Right ventricle myocardium superior (tissue), 1 donor: ENCODE measurements around the gene EXD2. TPM values are rescaled to one million over a fixed set of nuclear protein-coding genes. Genes with fewer than 3 reads are reported as not detected.
"Not testable (repeated sequence)": the region's sequence is repeated elsewhere in the genome, so short reads cannot be mapped to it uniquely, and the experiment has no call there.

Experiments
- ATAC-seq: fragments of 200-7000 bp; cut with Tn5 transposase; one replicate; pipeline ENCODE4 v1.9.1; 2020; ENCODE audit warnings: mild to moderate bottlenecking; ENCODE audit not compliant: poor library complexity
- DNase-seq: peaks from one replicate; pipeline ENCODE4 v3.0.0-alpha.2; 2020
- intact Hi-C: fragments of 100-400 bp; cut with DNase I; formaldehyde crosslinking; loops from one replicate; pipeline ENCODE4 v1.11.2; 2022
- total RNA-seq: library from RNA; stranded (reverse); fragmentation: NEBNext Ultra II Directional; extraction: Animal tissue kit (Norgen Biotek cat#: 25700); gene quantifications from one replicate; pipeline ENCODE4 v1.2.1, GENCODE V29; 2021
- donor health status: DM: no; HTN: yes; CAD: no; lungs with severe emphysema.

Gene EXD2
- total RNA-seq, 1 donor from 2014 or later, result 16.7 TPM

DNA sequence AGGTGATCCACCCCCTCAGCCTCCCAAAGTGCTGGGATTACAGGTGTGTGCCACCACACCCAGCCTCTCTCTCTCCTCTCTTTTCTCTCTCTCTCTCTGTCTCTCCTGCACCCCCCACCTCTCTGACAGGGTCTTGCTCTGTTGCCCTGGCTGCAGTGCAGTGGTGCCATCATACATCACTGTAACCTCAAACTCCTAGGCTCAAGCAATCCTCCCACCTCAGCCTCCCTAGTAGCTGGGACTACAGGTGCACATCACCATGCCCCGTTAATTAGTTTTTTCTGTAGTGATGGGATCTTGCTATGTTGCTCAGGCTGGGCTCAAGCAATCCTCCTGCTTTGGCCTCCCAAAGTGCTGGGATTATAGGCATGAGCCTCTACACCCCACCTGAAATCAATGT is 8.7 kb upstream of the EXD2 start:
- DNase-seq, ATAC-seq, intact Hi-C loops: not testable (repeated sequence)

DNA sequence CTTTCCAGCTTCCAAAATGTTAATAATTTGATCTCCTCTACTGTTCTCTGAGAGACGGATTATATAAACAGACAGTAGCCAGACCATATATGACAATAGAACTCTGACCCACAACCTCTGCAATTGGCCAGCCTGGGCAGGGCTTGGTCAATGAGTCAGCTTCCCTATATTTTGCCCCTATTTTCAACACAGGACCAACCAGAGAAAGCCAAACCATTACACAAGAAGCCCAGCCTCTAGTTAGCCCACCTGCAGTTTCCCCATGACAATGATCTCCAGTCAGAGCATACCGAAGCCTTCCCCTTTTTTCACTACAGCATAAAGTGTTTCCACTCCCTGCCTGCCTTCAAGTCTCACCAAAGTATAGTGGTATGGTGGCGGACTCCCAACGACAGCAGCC is 7.6 kb upstream of the EXD2 start:
- intact Hi-C loops, result no loop called here
- ATAC-seq, result no peak

DNA sequence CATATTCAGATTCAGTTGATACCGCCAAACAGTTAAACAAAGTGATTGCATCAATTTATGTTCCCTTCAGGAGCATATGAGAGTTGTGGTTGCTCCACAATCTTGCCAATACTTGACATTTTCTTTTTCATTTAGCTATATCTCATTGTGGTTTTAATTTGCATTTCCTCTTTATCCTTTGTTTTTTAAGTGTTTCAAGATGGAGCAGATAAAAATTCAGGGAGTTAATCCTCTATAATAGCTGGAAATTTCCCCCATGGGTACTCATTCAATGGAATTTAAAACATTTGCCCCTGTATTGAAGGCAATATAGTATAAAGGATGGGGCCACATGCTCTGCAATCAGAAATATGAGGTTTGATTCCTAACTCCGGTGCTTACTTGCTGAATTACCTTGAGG is 1.1 kb upstream of the EXD2 start:
- intact Hi-C loops, result no loop called here
- no peak for ATAC-seq

More for the DNA sequence above, 7.6 kb upstream of the EXD2 start:
- no peak for DNase-seq

DNA sequence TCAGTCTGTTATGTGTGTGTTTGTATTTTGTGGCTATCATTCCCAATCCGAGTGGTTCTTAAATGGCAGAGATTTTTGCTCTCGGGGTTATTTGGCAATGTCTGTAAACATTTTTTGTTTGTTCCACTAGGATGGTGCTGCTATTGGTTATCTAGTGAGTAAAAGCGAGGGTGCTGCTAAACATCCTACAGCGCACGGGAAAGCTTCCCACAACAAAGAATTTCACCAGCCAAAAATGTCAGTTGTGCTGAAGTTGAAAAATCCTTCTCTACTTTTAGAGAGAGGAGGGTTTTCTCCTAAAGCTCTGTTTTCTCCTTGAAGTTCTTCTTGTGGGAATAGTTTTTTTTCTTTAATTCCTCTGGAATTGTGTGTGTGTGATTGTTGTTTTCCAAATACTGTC is 2.4 kb downstream of the EXD2 start:
- intact Hi-C loops, result no loop called here

More for the DNA sequence above, 1.1 kb upstream of the EXD2 start:
- DNase-seq, result no peak

DNA sequence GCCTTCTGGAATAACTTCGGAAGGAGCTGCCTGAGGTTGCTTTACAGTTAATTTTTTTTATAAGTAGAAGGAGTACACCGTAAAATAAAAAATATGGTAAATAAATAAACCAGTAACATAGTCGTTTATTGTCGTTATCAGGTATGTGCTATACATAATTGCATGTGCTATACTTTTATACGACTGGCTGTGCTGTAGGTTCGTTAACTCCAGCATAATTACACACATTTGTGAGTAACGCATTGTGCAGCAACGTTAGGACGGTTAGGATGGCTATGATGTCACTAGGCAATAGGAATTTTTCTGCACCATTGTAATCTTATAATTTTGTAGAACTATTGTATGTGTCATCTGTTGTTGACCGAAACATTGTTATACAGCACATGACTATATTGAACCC is 8.5 kb downstream of the EXD2 start:
- intact Hi-C loops, result no loop called here
- ATAC-seq (no peak), DNase-seq (no peak)

More for the DNA sequence above, 2.4 kb downstream of the EXD2 start:
- ATAC-seq (no peak), DNase-seq (no peak)

DNA sequence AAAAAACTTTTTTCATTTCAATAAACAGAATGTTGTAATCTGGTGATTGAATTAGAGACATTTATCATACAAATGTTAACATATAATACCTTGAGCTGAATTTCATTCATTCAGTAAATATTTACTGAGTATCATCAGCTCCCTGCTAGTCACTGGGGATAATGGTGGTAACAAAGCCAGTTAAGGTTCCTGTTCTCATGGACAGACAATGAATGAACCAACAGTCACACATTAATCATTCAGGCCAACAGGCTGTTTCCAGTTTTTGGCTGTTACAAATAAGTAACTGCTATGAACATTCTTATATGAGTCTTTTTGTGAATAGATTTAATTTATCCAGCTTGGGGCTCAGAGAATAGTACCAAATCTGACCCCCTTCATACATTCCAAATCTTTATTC is 13.5 kb downstream of the EXD2 start:
- intact Hi-C loops, result no loop called here
- ATAC-seq, result no peak

DNA sequence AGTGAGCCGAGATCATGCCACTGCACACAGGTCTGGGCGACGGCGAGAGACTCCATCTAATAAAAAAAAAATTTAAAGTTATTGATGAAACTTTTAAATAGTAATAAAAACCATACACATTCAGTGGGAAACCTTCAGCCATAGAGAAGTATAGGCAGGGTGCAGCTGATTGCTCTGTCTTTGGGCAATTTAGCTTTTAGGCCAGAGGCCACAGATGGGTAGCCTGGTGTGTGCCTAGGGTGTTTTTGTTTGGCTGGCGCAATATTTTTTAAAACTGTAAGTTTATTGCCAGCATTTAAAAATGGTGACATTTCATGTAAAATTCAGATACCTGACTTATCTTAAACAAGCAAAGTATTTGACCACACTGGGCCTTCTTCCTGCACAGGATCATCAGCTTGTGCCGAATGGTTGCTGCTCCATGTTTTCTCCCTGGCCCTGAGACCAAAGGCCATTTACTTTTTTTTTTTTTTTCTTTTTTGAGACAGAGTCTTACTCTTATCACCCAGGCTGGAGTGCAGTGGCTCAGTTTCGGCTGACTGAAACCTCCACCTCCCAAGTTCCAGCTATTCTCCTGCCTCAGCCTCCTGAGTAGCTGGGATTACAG is 16.2 kb downstream of the EXD2 start:
- DNase-seq (no peak), ATAC-seq (no peak)
- intact Hi-C loops, result no loop called here

More for the DNA sequence above, 13.5 kb downstream of the EXD2 start:
- no peak for DNase-seq

DNA sequence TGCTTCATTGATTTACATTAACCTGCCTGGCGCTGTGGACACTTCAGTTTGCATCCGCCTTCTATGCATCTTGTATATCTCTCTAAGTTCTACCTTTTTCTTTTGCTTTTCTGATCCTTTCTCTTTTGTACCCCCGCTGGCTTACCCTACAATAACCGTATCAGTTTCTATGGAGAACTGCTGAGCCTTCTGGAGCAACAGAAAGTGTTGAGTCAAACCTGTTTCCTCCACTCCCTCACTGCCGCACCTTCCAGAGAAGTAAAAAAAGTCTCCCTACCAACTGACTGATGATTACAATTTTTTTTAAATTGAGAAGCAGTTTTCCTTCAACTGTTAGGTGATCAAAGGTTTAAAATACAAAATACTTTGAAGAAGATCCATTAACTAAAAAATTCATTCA is 17.4 kb downstream of the EXD2 start:
- intact Hi-C loops, result no loop called here
- ATAC-seq, result no peak
- DNase-seq, result no peak

DNA sequence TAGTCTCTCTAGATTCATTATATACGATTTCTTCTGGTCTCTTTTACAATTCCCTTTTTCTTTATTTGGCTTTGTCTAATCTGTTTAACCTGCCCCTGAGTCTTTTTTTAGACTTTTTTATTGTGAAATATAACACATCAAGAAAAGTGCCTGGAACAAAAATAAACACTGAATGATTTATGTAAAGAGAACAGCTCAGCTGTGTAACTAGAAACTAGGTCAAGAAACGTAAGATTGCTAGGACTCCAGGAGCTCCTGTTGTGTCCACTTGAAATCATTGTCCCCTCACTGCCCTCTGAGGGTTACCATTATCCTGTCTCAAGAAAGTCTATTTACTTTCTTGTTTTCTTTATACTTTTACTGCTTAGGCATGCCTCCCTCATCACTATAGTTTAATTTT is 23.1 kb downstream of the EXD2 start:
- DNase-seq (no peak), ATAC-seq (no peak)
- intact Hi-C loops, result no loop called here

DNA sequence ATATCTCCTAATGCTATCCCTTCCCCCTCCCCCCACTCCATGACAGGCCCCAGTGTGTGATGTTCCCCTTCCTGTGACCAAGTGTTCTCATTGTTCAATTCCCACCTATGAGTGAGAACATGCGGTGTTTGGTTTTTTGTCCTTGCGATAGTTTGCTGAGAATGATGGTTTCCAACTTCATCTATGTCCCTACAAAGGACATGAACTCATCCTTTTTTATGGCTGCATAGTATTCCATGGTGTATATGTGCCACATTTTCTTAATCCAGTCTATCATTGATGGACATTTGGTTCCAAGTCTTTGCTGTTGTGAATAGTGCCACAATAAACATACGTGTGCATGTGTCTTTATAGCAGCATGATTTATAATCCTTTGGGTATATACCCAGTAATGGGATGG is 26.4 kb downstream of the EXD2 start:
- ATAC-seq, result not testable (repeated sequence)

DNA sequence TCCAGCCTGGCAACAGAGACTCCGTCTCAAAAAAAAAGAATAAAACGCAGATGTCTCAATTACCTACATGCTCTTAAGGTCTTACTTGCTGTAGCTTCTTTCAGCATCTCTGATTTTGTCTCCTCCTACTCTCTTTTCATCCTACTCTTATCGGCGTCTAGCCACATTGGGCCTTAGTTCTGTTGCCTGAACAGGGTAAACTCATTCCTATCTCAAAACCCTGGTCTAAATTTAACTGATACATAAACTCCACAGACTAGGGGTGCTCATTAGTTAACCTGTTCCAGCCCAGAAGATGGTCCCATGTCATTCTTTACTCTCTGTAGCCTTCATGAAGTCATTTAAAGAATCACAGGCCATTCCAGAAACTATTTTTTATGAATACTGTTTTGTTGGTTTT is 33.6 kb downstream of the EXD2 start:
- intact Hi-C loops, result no loop called here

More for the DNA sequence above, 26.4 kb downstream of the EXD2 start:
- intact Hi-C loops, DNase-seq: not testable (repeated sequence)

DNA sequence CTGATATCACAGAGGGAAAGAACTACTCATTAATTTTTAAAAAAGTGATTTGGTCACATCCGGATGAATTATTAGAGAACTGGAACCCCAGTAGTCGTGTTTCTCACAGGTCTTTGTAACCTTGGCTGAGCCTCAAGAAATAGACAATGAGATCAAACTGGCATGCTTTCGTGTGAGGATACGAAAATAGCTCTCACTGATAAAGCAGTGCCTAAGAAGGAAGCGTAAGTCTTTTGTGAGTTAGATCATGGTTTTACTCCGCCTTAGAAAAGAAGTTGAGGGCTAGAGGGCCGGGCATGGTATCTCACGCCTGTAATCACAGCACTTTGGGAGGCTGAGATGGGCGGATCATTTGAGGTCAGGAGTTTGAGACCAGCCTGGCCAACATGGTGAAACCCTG is 34.9 kb downstream of the EXD2 start:
- peak; percentile 81 for ATAC-seq
- no peak for DNase-seq
- intact Hi-C loops, result no loop called here

More for the DNA sequence above, 33.6 kb downstream of the EXD2 start:
- DNase-seq (no peak), ATAC-seq (peak; percentile 12)

DNA sequence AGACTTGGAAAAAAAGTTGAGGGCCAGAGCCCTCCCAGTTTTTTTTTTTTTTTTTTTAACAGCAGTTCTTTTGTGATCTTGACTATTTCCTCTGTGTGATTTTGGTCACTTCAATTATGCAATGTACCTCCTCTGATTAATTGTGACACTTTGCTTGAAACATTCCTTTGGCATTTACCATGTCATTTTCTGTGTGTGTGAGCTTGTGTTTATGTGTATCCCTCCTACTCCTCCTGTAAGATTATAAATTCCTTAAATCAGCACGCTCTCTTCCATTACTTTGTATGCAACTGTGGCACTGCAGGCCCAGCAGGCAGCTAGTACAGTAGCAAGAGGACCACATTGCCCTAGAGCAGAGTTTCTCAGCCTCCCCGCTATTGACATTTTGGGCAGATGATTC is 35.4 kb downstream of the EXD2 start:
- ATAC-seq (peak; percentile 18), DNase-seq (no peak)
- intact Hi-C loops, result no loop called here

DNA sequence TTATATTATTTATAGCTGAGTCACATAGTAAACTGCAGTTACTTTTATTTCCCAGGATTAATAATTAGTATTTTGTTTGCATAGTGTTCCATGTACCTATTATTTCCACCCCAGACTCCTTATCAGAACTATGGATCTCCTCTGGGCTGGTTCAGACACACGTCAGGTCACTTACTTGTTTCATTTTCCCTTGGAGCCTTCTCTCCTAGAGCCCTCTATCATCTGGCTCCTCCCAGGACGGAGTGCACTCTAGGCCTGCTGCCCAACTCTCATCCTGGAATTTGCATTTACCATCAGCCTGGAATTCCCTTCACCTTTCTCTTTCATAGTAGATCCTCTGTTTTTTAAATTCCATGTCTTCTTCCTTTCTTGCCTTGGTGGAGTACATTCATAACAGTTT is 40.2 kb downstream of the EXD2 start:
- DNase-seq (no peak), ATAC-seq (peak; percentile 76)
- intact Hi-C loops, result loop anchor here (10.0 kb wide), 1 partner anchor 97 kb away; no protein-coding TSS in a partner anchor

DNA sequence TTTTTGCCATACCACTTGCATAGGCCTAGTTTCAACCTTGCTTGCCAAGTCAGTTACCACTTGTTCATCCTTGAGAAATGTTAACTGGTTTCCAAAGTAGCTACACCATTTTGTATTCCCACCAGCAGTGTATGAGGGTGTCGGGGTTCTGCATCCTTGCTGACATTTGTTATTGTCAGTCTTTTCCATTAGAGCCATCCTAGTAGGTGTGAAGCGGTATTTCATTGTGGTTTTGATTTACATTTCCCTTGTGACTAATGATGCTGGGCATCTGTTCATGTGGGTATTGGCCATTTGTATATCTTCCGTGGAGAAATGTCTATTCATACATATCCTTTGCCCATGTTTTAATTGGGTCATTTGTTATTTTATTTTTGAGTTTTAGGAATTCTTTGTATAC is 41.1 kb downstream of the EXD2 start:
- ATAC-seq, result no peak
- intact Hi-C loops, result loop anchor here (10.0 kb wide), 1 partner anchor 98 kb away; no protein-coding TSS in a partner anchor
- no peak for DNase-seq

DNA sequence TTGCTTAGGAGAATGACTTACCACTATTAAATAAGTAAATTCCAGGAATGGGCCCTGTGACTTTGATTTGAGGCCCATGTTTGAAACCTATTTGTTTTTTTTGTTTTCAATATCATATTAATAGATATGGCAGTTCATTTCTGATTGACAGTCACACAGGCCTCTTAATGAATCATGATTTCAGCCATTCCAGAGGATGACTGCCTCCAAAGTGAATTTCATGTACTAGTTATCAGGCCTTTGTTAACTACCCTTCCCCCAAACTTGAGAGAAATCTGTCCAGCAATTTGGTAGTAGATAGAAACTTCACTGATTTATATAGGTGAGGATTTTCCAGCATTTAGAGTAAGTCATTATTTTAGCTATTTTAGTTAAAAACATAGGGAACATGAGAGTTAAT is 42.8 kb downstream of the EXD2 start:
- no peak for DNase-seq
- intact Hi-C loops, result loop anchor here (10.0 kb wide), 1 partner anchor 99 kb away; no protein-coding TSS in a partner anchor
- ATAC-seq, result no peak

DNA sequence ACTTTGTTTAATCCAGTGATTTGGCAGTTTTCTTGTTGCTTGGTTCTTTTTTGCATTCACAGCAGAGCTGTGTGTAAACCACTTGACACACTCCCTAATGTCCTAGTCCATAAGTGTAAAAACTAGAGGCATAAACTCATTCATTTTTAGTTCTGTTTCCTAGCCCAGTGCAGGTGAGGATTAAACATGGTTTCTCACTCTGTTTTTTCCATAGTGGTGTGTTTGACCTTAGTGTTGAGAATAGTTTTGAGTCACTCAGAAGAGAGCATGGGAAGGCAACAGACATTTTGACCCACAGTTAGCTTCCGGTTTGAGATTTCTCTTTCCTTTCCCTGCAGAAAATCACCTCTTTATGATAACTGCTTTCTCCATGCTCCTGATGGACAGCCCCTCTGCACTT is 44.4 kb downstream of the EXD2 start:
- no peak for ATAC-seq
- intact Hi-C loops, result loop anchor here (10.0 kb wide), 1 partner anchor 101 kb away; no protein-coding TSS in a partner anchor
- no peak for DNase-seq

DNA sequence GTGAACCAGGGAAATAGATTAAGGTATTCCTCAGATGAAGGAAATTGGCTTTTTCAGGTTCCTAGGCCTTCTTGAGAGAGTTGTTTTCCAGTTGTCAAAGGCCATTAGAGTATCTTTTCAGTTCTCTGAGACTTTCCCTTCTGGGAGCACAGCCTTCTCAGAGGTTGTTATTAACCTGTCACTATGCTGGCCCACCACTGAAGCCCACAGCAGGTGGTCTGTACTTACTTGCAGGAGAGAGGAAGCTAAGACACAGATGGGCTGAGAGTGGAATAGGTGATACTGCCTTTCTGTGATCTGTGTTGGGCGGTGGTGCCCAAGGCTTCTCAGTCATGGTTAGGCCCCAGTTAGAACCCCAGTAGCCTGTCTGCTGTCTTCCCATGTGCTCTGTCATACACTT is 45.8 kb downstream of the EXD2 start:
- DNase-seq, result no peak
- no peak for ATAC-seq
- intact Hi-C loops, result loop anchor here (10.0 kb wide), 1 partner anchor 102 kb away; no protein-coding TSS in a partner anchor

DNA sequence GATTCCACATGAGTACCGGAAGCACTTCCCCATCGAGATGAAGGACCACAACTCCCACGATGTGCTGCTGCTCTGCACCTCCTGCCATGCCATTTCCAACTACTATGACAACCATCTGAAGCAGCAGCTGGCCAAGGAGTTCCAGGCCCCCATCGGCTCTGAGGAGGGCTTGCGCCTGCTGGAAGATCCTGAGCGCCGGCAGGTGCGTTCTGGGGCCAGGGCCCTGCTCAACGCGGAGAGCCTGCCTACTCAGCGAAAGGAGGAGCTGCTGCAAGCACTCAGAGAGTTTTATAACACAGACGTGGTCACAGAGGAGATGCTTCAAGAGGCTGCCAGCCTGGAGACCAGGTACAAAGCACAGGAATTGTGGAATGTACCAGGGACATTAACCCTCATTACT is 46.3 kb downstream of the EXD2 start:
- DNase-seq (no peak), ATAC-seq (no peak)
- intact Hi-C loops, result loop anchor here (10.0 kb wide), 1 partner anchor 103 kb away; no protein-coding TSS in a partner anchor

DNA sequence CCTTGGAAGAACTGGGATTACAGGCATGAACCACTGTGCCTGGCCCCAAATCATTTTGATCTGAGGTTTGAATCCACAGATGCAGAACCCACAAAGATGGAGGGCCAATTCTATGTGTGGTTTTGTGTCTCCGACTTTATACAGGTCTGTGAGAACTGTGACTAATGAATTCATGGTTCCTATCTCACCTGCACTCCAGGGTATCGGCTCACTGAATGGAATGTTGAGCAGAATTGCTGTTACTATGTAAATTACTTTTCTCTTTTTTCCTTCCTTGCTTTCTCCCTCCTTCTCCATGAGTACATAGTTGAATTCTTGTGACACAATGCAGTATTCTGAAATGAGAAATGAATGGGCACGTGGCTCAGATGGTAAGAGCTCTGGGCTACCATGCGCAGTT is 47.6 kb downstream of the EXD2 start:
- intact Hi-C loops, result loop anchor here (10.0 kb wide), 1 partner anchor 104 kb away; no protein-coding TSS in a partner anchor
- DNase-seq (no peak), ATAC-seq (no peak)
